HepG2 (cell line): Measurements from ENCODE around the gene CFAP46. TPM values are rescaled to one million over a fixed set of nuclear protein-coding genes. Genes with fewer than 3 reads are reported as not detected.

Experiments used
- ATAC-seq: fragments of 200-7000 bp; cut with Tn5 transposase; 3 replicates; pipeline ENCODE4 v1.9.1; 2020; ENCODE audit warnings: mild to moderate bottlenecking, moderate library complexity
- BruUV-seq: library from RNA; stranded (reverse); fragments of 400-500 nt; replicated peaks from 2 replicates; lab custom pipeline; 2021; lab: Mats Ljungman, UMichigan
- CTCF ChIA-PET: fragments of 300-600 bp; formaldehyde crosslinking; extraction: SDS; loops from one replicate; lab custom pipeline; 2021; ENCODE audit warnings: low total read pairs, inconsistent platforms, low intra/inter-chr PET ratio; lab: Yijun Ruan, JAX
- POLR2A ChIA-PET: fragments of 350-600 bp; sonication (Branson Sonifier 250); formaldehyde crosslinking; loops from one replicate; lab custom pipeline; 2020; ENCODE audit warnings: antibody characterized with exemption, inconsistent platforms; lab: Yijun Ruan, JAX
- DNase-seq: peaks from one replicate; pipeline ENCODE4 v3.0.0-alpha.2; 2015; ENCODE audit warnings: low spot score
- FAIRE-seq: peaks from 3 replicates; lab custom pipeline; 2011; peaks lifted over from hg19 to GRCh38; lab: Jason Lieb, UNC
- H2AFZ ChIP-seq: one replicate; pipeline ENCODE4 v1.6.1; 2011; ENCODE audit warnings: low read length, inconsistent platforms
- H3K27ac ChIP-seq: fragments of 300-600 bp; 3 replicates; pipeline ENCODE4 v1.8.0; 2011; ENCODE audit warnings: mixed run types, mild to moderate bottlenecking, mixed read lengths, low read length, inconsistent platforms; ENCODE audit not compliant: insufficient read depth; ENCODE audit errors: extremely low read length
- H3K27me3 ChIP-seq, 2 experiments: fragments of 200-600 bp in 1 of 2; 2 replicates in 1 of 2; 3 replicates in 1 of 2; pipeline versions ENCODE4 v1.6.0 to v1.8.0; 2011; ENCODE audit warnings: low read length in 2 of 2, mild to moderate bottlenecking in 2 of 2, moderate library complexity in 2 of 2, inconsistent platforms in 1 of 2; ENCODE audit not compliant: insufficient read depth in 2 of 2, control insufficient read depth in 1 of 2
- H3K36me3 ChIP-seq, 2 experiments: fragments of 200-600 bp in 1 of 2; replicated peaks in 1 of 2; 2 replicates in 1 of 2; 3 replicates in 1 of 2; pipeline versions ENCODE4 v1.5.1 to v1.8.0; 2011; ENCODE audit warnings: low read length in 2 of 2, inconsistent platforms in 1 of 2; ENCODE audit not compliant: insufficient read depth in 2 of 2, control insufficient read depth in 1 of 2
- H3K4me1 ChIP-seq: 2 replicates; pipeline ENCODE4 v1.5.1; 2012; ENCODE audit warnings: low read length, inconsistent platforms; ENCODE audit not compliant: insufficient read depth
- H3K4me2 ChIP-seq: 2 replicates; pipeline ENCODE4 v1.6.0; 2011; ENCODE audit warnings: low read depth, low read length, inconsistent platforms
- H3K4me3 ChIP-seq, 3 experiments: fragments of 200-600 bp in 1 of 3; sonication (generic), shearing (Covaris generic) in 1 of 3; replicated peaks in 1 of 3; 2 replicates each; pipeline ENCODE4 v1.5.1; 2011 to 2016; ENCODE audit warnings: low read length in 3 of 3, inconsistent platforms in 2 of 3, low read depth in 2 of 3, mild to moderate bottlenecking in 2 of 3, control low read depth in 1 of 3, mixed read lengths in 1 of 3; ENCODE audit not compliant: insufficient read depth in 1 of 3
- H3K79me2 ChIP-seq: one replicate; pipeline ENCODE4 v1.6.1; 2011; ENCODE audit warnings: low read length, inconsistent platforms; ENCODE audit not compliant: insufficient read depth
- H3K9ac ChIP-seq: 2 replicates; pipeline ENCODE4 v1.6.0; 2011; ENCODE audit warnings: mild to moderate bottlenecking, low read depth, low read length, inconsistent platforms; ENCODE audit not compliant: insufficient read depth
- H3K9me3 ChIP-seq: 2 replicates; pipeline ENCODE4 v1.5.1; 2012; ENCODE audit warnings: mild to moderate bottlenecking, low read length
- H4K20me1 ChIP-seq: 2 replicates; pipeline ENCODE4 v1.6.0; 2011; ENCODE audit warnings: inconsistent platforms, mild to moderate bottlenecking, low read length, moderate library complexity; ENCODE audit not compliant: insufficient read depth
- AHR ChIP-seq: IDR thresholded peaks from 2 replicates; pipeline ENCODE4 v1.6.1; 2018; ENCODE audit warnings: missing genetic modification reagents, missing compliant biosample characterization
- KDM3A ChIP-seq: IDR thresholded peaks from 2 replicates; pipeline ENCODE4 v1.6.1; 2018; ENCODE audit warnings: low read depth, missing compliant biosample characterization
- MIER2 ChIP-seq: IDR thresholded peaks from 2 replicates; pipeline ENCODE4 v1.6.1; 2016; ENCODE audit warnings: missing biosample characterization, missing genetic modification reagents
- NBN ChIP-seq: fragments of 450-650 bp; conservative IDR thresholded peaks from 2 replicates; pipeline ENCODE4 v1.6.1; 2017
- NR2C2 ChIP-seq: sonication (generic); formaldehyde crosslinking; IDR thresholded peaks from 2 replicates; pipeline ENCODE4 v1.4.0; 2020; ENCODE audit warnings: missing genetic modification reagents, mild to moderate bottlenecking, moderate library complexity, borderline replicate concordance
- RARG ChIP-seq: sonication (generic); formaldehyde crosslinking; IDR thresholded peaks from 2 replicates; pipeline ENCODE4 v1.4.0; 2020; ENCODE audit warnings: low read depth, mild to moderate bottlenecking, missing genetic modification reagents
- SPEN ChIP-seq: sonication (generic); formaldehyde crosslinking; IDR thresholded peaks from 2 replicates; pipeline ENCODE4 v1.5.1; 2020; ENCODE audit warnings: low read depth, mild to moderate bottlenecking, missing genetic modification reagents
- ZFAT ChIP-seq: sonication (generic); formaldehyde crosslinking; conservative IDR thresholded peaks from 2 replicates; pipeline ENCODE4 v1.8.1; 2023; ENCODE audit warnings: missing genetic modification reagents, inconsistent platforms
- ZNF547 ChIP-seq: sonication (generic); formaldehyde crosslinking; IDR thresholded peaks from 2 replicates; pipeline ENCODE4 v1.5.1; 2020; ENCODE audit warnings: mild to moderate bottlenecking, missing genetic modification reagents
- ZNF644 ChIP-seq: IDR thresholded peaks from 2 replicates; pipeline ENCODE4 v1.6.1; 2016; ENCODE audit warnings: low read depth
- ZNF674 ChIP-seq: sonication (generic); formaldehyde crosslinking; IDR thresholded peaks from 2 replicates; pipeline ENCODE4 v1.5.0; 2020; ENCODE audit warnings: low read depth, mild to moderate bottlenecking, missing genetic modification reagents
- WGBS: methylation state at CpG from one replicate; pipeline ENCODE4 v1.1.6; 2017; ENCODE audit warnings: low lambda C conversion rate; 5-methylcytosine and 5-hydroxymethylcytosine counted together
- in situ Hi-C: cut with HindIII; loops from 2 replicates; pipeline ENCODE4 v1.10.0; 2017; ENCODE audit warnings: low pct_unique_long_range_greater_than_20kb; ENCODE audit not compliant: extremely low pct_ligation_motif_present
- intact Hi-C: fragments of 100-400 bp; cut with micrococcal nuclease; formaldehyde crosslinking; loops from one replicate; pipeline ENCODE4 v1.10.0; 2022; ENCODE audit not compliant: unreplicated experiment
- polyA plus RNA-seq, 8 experiments: library from polyadenylated mRNA; depleted of rRNA in 3 of 8; stranded (reverse) in 7 of 8; unstranded in 1 of 8; fragments of >200 nt; fragmentation: Illumina TruSeq in 4 of 8; extraction: Trizol in 4 of 8; gene quantifications; 2 replicates each; pipeline versions ENCODE4 v1.2.1 to v1.2.3, GENCODE V29; 2011 to 2016; ENCODE audit warnings: low read depth in 4 of 8, missing spikeins in 1 of 8, mixed read lengths in 1 of 8; ENCODE audit not compliant: insufficient read depth in 1 of 8
- total RNA-seq, 5 experiments: library from RNA; depleted of rRNA; stranded (reverse); fragments of >200 nt; fragmentation: Illumina TruSeq; extraction: Trizol; gene quantifications; 2 replicates each; pipeline ENCODE4 v1.2.3, GENCODE V29; 2016; ENCODE audit warnings: low read depth in 1 of 5
- TF ChIP-seq, protein P1 (sequence below): IDR thresholded peaks from 2 replicates; pipeline ENCODE4 v1.6.1; 2012; ENCODE audit warnings: inconsistent platforms
- TF ChIP-seq, protein P2 (sequence below): sonication (generic); formaldehyde crosslinking; IDR thresholded peaks from 2 replicates; pipeline ENCODE4 v1.5.0; 2020; ENCODE audit warnings: mild to moderate bottlenecking, missing genetic modification reagents, borderline replicate concordance
- TF ChIP-seq, protein P3 (sequence below): sonication (generic); formaldehyde crosslinking; IDR thresholded peaks from 2 replicates; pipeline ENCODE4 v1.5.1; 2020; ENCODE audit warnings: missing genetic modification reagents, mild to moderate bottlenecking, borderline replicate concordance

Gene CFAP46
- total and polyA plus RNA-seq, 2 of the 13 experiments (the other 11 are each of a cell fraction or from before 2014, with no cell fraction given), result 0.24 to 0.84 TPM

DNA sequence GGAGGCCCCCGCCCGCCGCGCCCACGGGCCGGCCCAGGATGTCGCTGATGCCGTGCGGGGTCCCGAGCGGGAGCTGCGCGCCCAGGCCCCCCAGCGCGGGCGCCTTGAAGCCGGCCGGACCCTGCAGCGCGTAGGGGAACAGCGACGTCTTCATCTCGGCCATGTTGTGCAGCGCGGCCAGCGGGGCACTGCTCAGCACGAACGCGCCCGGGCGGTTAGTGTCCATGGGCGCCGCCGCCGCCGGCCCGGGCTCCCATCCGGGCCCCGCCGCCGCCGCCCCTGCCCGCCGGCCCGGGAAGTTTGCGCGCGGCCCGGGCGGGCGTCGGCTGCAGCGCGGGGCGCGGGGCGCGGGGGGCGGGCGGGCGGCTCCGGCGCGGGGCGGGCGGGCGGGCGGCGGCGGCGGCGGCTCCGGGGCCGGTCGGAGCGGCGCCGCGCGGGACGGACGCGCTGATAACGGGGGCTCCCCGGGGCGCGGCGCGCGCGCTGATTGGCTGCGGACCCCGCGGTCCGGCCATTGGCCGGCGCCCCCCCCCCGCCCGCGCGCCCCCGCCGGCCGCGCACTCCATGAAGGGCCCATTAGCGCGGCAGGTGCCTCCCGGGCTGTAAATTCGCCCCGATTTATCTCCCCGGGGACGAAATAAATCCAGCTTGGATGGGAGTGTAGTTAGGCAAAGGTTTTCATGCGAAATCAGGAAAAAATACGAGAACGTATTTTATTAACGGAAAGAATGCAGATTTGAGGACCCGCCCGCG is 156.5 kb downstream of the CFAP46 start, which contains the start of gene NKX6-2:
Gene NKX6-2, minus strand, starts transcription at position 425 of the 753 bp plus-strand sequence. Its CDS starts 199 bp downstream, at position 226.
- H3K9ac ChIP-seq, result no peak within 1 kb of the TSS
- DNase-seq, result no peak
- no peaks in the 10 kb centered on the region for H4K20me1 ChIP-seq
- ChIA-PET CTCF (no interaction called here), POLR2A (no interaction called here)
- H3K4me3 ChIP-seq, result no peak within 1 kb of the TSS
- 93% methylated on average over 99 of the region's 119 CpGs for WGBS
- H3K4me1 ChIP-seq, result no peaks in the 10 kb centered on the region
- H3K4me2 ChIP-seq, result no peak within 1 kb of the TSS
- BruUV-seq, result no TSS peak
- no peak within 1 kb of the TSS for H3K27ac ChIP-seq
- peaks cover 9 to 39% of the 10 kb centered on the region in 2 experiments; a peak in 4 of 5 replicates for H3K27me3 ChIP-seq
- no peak within 1 kb of the TSS for H2AFZ ChIP-seq
- in situ Hi-C loops, result no loop called here
- no peaks in the 10 kb centered on the region for H3K9me3 ChIP-seq
- H3K36me3 ChIP-seq, result peaks cover 0 to 2% of the 10 kb centered on the region in 2 experiments; a peak in 2 of 5 replicates
- ATAC-seq, result no peak
- H3K79me2 ChIP-seq, result no peaks in the 10 kb centered on the region
- FAIRE-seq, result no peak
- intact Hi-C loops, result no loop called here
- TF ChIP-seq ZNF674 (CRISPR knock-in tag) (no peak), NBN (no peak), RARG (no peak), ZNF644 (CRISPR knock-in tag) (no peak), KDM3A (CRISPR knock-in tag) (no peak), ZFAT (CRISPR knock-in tag) (no peak), ZNF547 (CRISPR knock-in tag) (no peak), MIER2 (CRISPR knock-in tag) (no peak), NR2C2 (CRISPR knock-in tag) (no peak), SPEN (CRISPR knock-in tag) (no peak), AHR (CRISPR knock-in tag) (no peak)
- TF ChIP-seq, protein P1, sequence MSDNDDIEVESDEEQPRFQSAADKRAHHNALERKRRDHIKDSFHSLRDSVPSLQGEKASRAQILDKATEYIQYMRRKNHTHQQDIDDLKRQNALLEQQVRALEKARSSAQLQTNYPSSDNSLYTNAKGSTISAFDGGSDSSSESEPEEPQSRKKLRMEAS, result no peak
- TF ChIP-seq, protein P2, sequence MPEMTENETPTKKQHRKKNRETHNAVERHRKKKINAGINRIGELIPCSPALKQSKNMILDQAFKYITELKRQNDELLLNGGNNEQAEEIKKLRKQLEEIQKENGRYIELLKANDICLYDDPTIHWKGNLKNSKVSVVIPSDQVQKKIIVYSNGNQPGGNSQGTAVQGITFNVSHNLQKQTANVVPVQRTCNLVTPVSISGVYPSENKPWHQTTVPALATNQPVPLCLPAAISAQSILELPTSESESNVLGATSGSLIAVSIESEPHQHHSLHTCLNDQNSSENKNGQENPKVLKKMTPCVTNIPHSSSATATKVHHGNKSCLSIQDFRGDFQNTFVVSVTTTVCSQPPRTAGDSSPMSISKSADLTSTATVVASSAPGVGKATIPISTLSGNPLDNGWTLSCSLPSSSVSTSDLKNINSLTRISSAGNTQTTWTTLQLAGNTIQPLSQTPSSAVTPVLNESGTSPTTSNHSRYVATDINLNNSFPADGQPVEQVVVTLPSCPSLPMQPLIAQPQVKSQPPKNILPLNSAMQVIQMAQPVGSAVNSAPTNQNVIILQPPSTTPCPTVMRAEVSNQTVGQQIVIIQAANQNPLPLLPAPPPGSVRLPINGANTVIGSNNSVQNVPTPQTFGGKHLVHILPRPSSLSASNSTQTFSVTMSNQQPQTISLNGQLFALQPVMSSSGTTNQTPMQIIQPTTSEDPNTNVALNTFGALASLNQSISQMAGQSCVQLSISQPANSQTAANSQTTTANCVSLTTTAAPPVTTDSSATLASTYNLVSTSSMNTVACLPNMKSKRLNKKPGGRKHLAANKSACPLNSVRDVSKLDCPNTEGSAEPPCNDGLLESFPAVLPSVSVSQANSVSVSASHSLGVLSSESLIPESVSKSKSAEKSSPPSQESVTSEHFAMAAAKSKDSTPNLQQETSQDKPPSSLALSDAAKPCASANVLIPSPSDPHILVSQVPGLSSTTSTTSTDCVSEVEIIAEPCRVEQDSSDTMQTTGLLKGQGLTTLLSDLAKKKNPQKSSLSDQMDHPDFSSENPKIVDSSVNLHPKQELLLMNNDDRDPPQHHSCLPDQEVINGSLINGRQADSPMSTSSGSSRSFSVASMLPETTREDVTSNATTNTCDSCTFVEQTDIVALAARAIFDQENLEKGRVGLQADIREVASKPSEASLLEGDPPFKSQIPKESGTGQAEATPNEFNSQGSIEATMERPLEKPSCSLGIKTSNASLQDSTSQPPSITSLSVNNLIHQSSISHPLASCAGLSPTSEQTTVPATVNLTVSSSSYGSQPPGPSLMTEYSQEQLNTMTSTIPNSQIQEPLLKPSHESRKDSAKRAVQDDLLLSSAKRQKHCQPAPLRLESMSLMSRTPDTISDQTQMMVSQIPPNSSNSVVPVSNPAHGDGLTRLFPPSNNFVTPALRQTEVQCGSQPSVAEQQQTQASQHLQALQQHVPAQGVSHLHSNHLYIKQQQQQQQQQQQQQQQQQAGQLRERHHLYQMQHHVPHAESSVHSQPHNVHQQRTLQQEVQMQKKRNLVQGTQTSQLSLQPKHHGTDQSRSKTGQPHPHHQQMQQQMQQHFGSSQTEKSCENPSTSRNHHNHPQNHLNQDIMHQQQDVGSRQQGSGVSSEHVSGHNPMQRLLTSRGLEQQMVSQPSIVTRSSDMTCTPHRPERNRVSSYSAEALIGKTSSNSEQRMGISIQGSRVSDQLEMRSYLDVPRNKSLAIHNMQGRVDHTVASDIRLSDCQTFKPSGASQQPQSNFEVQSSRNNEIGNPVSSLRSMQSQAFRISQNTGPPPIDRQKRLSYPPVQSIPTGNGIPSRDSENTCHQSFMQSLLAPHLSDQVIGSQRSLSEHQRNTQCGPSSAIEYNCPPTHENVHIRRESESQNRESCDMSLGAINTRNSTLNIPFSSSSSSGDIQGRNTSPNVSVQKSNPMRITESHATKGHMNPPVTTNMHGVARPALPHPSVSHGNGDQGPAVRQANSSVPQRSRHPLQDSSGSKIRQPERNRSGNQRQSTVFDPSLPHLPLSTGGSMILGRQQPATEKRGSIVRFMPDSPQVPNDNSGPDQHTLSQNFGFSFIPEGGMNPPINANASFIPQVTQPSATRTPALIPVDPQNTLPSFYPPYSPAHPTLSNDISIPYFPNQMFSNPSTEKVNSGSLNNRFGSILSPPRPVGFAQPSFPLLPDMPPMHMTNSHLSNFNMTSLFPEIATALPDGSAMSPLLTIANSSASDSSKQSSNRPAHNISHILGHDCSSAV (CRISPR knock-in tag), result no peak
- TF ChIP-seq, protein P3, sequence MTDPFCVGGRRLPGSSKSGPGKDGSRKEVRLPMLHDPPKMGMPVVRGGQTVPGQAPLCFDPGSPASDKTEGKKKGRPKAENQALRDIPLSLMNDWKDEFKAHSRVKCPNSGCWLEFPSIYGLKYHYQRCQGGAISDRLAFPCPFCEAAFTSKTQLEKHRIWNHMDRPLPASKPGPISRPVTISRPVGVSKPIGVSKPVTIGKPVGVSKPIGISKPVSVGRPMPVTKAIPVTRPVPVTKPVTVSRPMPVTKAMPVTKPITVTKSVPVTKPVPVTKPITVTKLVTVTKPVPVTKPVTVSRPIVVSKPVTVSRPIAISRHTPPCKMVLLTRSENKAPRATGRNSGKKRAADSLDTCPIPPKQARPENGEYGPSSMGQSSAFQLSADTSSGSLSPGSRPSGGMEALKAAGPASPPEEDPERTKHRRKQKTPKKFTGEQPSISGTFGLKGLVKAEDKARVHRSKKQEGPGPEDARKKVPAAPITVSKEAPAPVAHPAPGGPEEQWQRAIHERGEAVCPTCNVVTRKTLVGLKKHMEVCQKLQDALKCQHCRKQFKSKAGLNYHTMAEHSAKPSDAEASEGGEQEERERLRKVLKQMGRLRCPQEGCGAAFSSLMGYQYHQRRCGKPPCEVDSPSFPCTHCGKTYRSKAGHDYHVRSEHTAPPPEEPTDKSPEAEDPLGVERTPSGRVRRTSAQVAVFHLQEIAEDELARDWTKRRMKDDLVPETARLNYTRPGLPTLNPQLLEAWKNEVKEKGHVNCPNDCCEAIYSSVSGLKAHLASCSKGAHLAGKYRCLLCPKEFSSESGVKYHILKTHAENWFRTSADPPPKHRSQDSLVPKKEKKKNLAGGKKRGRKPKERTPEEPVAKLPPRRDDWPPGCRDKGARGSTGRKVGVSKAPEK (CRISPR knock-in tag), result no peak
